Measurements from ENCODE around the gene SRSF10. TPM values are rescaled to one million over a fixed set of nuclear protein-coding genes. Genes with fewer than 3 reads are reported as not detected.

SRSF10 gene
- total and polyA plus RNA-seq, 9 of the 15 experiments (the other 6 are each of a cell fraction or from before 2014, with no cell fraction given): 154 to 264 (median 205) TPM

DNA sequence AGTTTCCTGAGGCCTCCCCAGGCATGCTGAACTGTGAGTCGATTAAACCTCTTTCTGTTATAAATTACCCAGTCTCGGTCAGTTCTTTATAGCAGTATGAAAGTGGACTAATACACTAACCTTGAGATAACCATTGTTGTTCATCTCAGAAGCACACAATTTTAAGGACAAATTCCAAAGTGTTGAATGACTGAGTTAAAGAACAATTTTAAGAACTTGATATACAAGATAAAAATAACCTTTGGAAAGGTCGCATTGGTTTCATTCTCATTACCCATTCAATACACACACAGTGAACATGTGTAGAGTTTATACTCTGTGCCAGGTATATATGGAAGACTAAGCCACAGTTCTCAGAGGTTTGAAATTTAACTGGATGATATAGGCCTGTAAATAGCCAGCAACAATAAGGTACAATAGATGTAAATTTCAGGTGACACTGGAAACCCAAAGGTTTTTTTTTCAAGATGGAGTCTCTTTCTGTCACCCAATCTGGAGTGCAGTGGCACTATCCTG is 19.1 kb upstream of the SRSF10 start (continued):
- TF ChIP-seq, protein P1, sequence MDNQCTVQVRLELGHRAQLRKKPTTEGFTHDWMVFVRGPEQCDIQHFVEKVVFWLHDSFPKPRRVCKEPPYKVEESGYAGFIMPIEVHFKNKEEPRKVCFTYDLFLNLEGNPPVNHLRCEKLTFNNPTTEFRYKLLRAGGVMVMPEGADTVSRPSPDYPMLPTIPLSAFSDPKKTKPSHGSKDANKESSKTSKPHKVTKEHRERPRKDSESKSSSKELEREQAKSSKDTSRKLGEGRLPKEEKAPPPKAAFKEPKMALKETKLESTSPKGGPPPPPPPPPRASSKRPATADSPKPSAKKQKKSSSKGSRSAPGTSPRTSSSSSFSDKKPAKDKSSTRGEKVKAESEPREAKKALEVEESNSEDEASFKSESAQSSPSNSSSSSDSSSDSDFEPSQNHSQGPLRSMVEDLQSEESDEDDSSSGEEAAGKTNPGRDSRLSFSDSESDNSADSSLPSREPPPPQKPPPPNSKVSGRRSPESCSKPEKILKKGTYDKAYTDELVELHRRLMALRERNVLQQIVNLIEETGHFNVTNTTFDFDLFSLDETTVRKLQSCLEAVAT (IDR thresholded peaks at IDR 0.05): no peak
- TF ChIP-seq ZNF707 (CRISPR knock-in tag; conservative IDR thresholded peaks at IDR 0.05) (no peak), TEAD4 (IDR thresholded peaks at IDR 0.05; ENCODE audit: low read length) (no peak), TEAD4 (CRISPR knock-in tag; IDR thresholded peaks at IDR 0.05; ENCODE audit: borderline replicate concordance) (no peak), FIP1L1 (IDR thresholded peaks at IDR 0.05; ENCODE audit: low read depth, low read length, poor library complexity, severe bottlenecking) (no peak), RCOR1 (IDR thresholded peaks at IDR 0.05; ENCODE audit: borderline replicate concordance in 1 of 2, low read depth in 2 of 2, low read length in 2 of 2) (no peak), BMI1 (IDR thresholded peaks at IDR 0.05; ENCODE audit: low read length) (no peak), BACH1 (tag; IDR thresholded peaks at IDR 0.05) (no peak), SUPT5H (IDR thresholded peaks at IDR 0.05) (no peak), ZKSCAN3 (CRISPR knock-in tag; IDR thresholded peaks at IDR 0.05) (no peak)
- TF ChIP-seq, protein P2, sequence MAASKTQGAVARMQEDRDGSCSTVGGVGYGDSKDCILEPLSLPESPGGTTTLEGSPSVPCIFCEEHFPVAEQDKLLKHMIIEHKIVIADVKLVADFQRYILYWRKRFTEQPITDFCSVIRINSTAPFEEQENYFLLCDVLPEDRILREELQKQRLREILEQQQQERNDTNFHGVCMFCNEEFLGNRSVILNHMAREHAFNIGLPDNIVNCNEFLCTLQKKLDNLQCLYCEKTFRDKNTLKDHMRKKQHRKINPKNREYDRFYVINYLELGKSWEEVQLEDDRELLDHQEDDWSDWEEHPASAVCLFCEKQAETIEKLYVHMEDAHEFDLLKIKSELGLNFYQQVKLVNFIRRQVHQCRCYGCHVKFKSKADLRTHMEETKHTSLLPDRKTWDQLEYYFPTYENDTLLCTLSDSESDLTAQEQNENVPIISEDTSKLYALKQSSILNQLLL (CRISPR knock-in tag; IDR thresholded peaks at IDR 0.05; ENCODE audit: borderline replicate concordance): no peak

Measured in K562 (cell line).